C4-2B (cell line): ENCODE data around the gene UNKL.

Source experiments
- ZFX ChIP-seq: fragments of 450-650 bp; IDR thresholded peaks from 2 replicates; pipeline ENCODE4 v1.6.1; 2017
- TF ChIP-seq, protein P1 (sequence below): fragments of 450-650 bp; conservative IDR thresholded peaks from 2 replicates; pipeline ENCODE4 v1.5.1; 2017; ENCODE audit warnings: mild to moderate bottlenecking

DNA sequence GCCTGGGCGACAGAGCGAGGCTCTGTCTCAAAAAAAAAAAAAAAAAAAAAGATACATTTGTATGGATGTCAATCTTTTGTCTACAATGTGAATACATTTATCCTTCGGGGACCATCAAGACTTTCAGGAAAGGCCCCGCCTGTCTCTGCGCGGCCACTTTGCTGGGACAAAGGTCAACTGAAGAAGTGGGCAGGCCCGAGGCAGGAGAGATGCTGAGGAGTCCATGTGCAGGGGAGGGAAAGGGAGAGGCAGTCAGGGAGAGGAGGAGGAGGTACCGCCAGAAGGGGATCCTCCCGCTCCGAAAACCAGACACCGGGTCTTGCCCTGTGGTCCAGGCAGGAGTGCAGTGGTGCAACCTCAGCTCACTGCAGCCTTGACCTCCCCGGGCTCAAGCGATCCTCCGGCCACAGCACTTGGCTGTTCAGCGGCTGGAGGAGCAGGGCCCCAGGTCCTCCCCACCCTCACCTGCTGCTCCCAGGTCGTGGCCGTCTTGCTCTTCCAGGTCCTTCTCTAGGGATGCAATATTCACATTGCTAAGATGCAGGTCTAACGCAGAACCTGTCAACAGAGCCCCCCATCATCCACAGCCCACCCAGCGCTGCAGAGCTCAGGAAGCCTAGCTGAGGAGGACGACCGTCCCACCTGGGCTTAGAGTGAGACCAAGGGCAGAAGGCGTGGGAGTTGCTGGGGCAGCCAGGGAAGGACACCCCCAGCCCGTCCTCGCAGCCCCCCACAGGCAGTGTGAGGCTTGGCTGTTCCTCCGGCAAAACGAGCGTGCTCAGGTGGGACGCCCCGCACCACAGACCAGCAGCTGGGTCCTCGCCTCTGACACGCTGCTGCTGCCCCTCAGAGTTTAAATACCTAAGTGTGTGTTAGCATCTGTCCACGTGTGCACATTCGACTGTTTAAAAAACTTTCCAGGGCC, 43.2 kb downstream of the UNKL start:
- TF ChIP-seq, protein P1, sequence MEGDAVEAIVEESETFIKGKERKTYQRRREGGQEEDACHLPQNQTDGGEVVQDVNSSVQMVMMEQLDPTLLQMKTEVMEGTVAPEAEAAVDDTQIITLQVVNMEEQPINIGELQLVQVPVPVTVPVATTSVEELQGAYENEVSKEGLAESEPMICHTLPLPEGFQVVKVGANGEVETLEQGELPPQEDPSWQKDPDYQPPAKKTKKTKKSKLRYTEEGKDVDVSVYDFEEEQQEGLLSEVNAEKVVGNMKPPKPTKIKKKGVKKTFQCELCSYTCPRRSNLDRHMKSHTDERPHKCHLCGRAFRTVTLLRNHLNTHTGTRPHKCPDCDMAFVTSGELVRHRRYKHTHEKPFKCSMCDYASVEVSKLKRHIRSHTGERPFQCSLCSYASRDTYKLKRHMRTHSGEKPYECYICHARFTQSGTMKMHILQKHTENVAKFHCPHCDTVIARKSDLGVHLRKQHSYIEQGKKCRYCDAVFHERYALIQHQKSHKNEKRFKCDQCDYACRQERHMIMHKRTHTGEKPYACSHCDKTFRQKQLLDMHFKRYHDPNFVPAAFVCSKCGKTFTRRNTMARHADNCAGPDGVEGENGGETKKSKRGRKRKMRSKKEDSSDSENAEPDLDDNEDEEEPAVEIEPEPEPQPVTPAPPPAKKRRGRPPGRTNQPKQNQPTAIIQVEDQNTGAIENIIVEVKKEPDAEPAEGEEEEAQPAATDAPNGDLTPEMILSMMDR: no peak
- no peak for TF ChIP-seq ZFX
